Heart right ventricle (tissue), 16 donors: ENCODE measurements around the gene TMEM181. TPM values are rescaled to one million over a fixed set of nuclear protein-coding genes. Genes with fewer than 3 reads are reported as not detected.

ENCODE experiments used
- ATAC-seq, 8 donors: fragments of 200-7000 bp; cut with Tn5 transposase; one replicate each; pipeline ENCODE4 v1.9.1; 2020; ENCODE audit warnings: mild to moderate bottlenecking in 8 of 8, moderate library complexity in 8 of 8, moderate number of reproducible peaks in 1 of 8
- DNase-seq, 2 donors: peaks; one replicate each; pipeline ENCODE4 v3.0.0-alpha.2; 2020
- H3K27ac ChIP-seq, 10 donors: fragments of 200-600 bp; sonication (generic) in 2 of 10; one replicate each; pipeline versions ENCODE4 v1.5.0 to v1.8.0; 2020 to 2022; ENCODE audit warnings: mild to moderate bottlenecking in 3 of 10
- H3K27me3 ChIP-seq, 7 donors: fragments of 200-600 bp; one replicate each; pipeline ENCODE4 v1.8.0; 2021 to 2022; ENCODE audit warnings: mild to moderate bottlenecking in 2 of 7
- H3K36me3 ChIP-seq, 9 donors: fragments of 200-600 bp; sonication (generic) in 1 of 9; one replicate each; pipeline versions ENCODE4 v1.5.0 to v1.8.0; 2020 to 2022; ENCODE audit warnings: mild to moderate bottlenecking in 2 of 9
- H3K4me1 ChIP-seq, 9 donors: fragments of 200-600 bp; sonication (generic) in 1 of 9; one replicate each; pipeline versions ENCODE4 v1.5.0 to v1.8.0; 2020 to 2022; ENCODE audit warnings: mild to moderate bottlenecking in 4 of 9
- H3K4me3 ChIP-seq, 10 donors: fragments of 200-600 bp; sonication (generic) in 2 of 10; one replicate each; pipeline versions ENCODE4 v1.5.0 to v1.8.0; 2020 to 2022; ENCODE audit warnings: mild to moderate bottlenecking in 7 of 10, moderate library complexity in 2 of 10
- H3K9me3 ChIP-seq, 11 donors: fragments of 200-600 bp in 10 of 11; sonication (generic) in 2 of 11; one replicate each; pipeline versions ENCODE4 v1.5.0 to v1.8.0; 2013 to 2022; ENCODE audit warnings: mild to moderate bottlenecking in 2 of 11, control low read depth in 1 of 11, moderate library complexity in 1 of 11
- WGBS, 2 donors: extraction: QIAGEN DNeasy Blood & Tissue Kit; methylation state at CpG; one replicate each; pipeline ENCODE4 v1.1.7; 2013; ENCODE audit warnings: inconsistent platforms in 1 of 2; 5-methylcytosine and 5-hydroxymethylcytosine counted together
- intact Hi-C, 10 donors: fragments of 100-400 bp; cut with DNase I; formaldehyde crosslinking; loops; one replicate each; pipeline versions ENCODE4 v1.11.1 to v1.14.2; 2022
- polyA plus RNA-seq, 2 donors: library from polyadenylated mRNA; stranded (reverse); fragments of 200-250 nt; gene quantifications; one replicate each; pipeline ENCODE4 v1.2.3, GENCODE V29; 2013
- total RNA-seq, 10 donors: library from RNA; stranded (reverse); fragmentation: NEBNext Ultra II Directional in 3 of 10; extraction: Animal tissue kit (Norgen Biotek cat#: 25700) in 3 of 10; gene quantifications; one replicate each; pipeline versions ENCODE4 v1.2.1 to v1.2.4, GENCODE V29; 2021 to 2023
- TF ChIP-seq, protein P1 (sequence below), 9 donors: fragments of 200-600 bp; sonication (generic) in 2 of 9; IDR thresholded peaks; one replicate each; pipeline versions ENCODE4 v1.5.0 to v1.8.0; 2021 to 2022; ENCODE audit warnings: antibody characterized with exemption in 9 of 9, mild to moderate bottlenecking in 5 of 9, moderate library complexity in 1 of 9
- donor health status: Arrhythmogenic right ventricular cardiomyopathy.
- donor health status: ischemic (EF 13 %, LVEDD 7.1; RV severe dilation, severe dysfunction).
- donor health status: healthy with polysubstance abuse.
- donor health status: DM: no; HTN: yes; CAD: no.
- donor health status: DM: no; HTN: no; CAD: no.
- donor health status: ischemic (EF 25% LVEDD 6.9; RV normal size, moderate dysfunction).
- donor health status: ischemic (EF 25% LVEDD 5.7; RV mildly dilated, moderate dysfunction).
- donor health status: healthy.
- donor health status: DM: yes; HTN: yes; CAD: no.
- donor health status: Ischemic cardiomyopathy.
- donor health status: ischemic (EF 35%, LVEDD 5.7; RV mildly dilated, moderate dysfunction).
- donor health status: nonischemic (EF 11% LVEDD 7.7; RV severe dilation, severe dysfunction).
- donor health status: DM: yes; HTN: yes; CAD: no.
- donor health status: PGD.
- donor health status: ischemic (EF 29% LVEDD 5.4; RV normal size, mild dysfunction).
- donor health status: nonischemic (EF 23%, LVEDD 6.1; RV moderate dilation, normal function).

Gene TMEM181
- total and polyA plus RNA-seq, 12 donors = 5.9 to 13.4 (median 9.6) TPM

DNA sequence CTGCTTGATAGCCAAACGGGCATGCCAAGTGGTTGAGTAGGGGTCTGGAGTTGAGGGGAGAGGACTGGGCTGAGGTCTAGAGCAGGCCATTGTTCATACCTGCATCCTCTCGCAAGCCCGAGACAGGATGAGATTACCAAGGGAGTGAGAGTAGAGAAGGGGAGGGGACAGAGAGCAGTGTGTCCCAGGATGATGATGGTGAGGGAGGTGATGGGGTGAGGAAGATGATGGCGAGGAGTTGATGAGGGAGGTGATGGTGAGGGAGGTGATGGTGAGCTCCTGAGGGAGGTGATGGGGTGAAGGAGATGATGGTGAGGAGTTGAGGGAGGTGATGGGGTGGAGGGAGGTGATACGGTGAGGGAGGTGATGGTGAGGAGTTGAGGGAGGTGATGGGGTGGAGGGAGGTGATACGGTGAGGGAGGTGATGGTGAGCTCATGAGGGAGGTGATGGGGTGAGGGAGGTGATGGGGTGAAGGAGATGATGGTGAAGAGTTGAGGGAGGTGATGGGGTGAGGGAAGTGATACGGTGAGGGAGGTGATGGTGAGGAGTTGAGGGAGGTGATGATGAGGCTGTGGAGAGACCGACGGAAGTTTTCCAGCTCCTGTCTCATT lies 6.4 kb downstream of the TMEM181 start:
- Histone ChIP-seq H3K9me3 (no peaks in the 10 kb centered on the region), H3K36me3 (peaks cover 0 to 8% (median 0%) of the 10 kb centered on the region in 9 donors), H3K4me3 (no peak overlapping the region), H3K27ac (no peak overlapping the region), H3K4me1 (peaks cover under 1 to 38% (median 7%) of the 10 kb centered on the region in 9 donors), H3K27me3 (no peaks in the 10 kb centered on the region)
- intact Hi-C loops = no loop called here
- 94 to 98% methylated on average over 9 of the region's 9 CpGs for WGBS, 2 donors
- DNase-seq (no peak), ATAC-seq (no peak)
- TF ChIP-seq, protein P1, sequence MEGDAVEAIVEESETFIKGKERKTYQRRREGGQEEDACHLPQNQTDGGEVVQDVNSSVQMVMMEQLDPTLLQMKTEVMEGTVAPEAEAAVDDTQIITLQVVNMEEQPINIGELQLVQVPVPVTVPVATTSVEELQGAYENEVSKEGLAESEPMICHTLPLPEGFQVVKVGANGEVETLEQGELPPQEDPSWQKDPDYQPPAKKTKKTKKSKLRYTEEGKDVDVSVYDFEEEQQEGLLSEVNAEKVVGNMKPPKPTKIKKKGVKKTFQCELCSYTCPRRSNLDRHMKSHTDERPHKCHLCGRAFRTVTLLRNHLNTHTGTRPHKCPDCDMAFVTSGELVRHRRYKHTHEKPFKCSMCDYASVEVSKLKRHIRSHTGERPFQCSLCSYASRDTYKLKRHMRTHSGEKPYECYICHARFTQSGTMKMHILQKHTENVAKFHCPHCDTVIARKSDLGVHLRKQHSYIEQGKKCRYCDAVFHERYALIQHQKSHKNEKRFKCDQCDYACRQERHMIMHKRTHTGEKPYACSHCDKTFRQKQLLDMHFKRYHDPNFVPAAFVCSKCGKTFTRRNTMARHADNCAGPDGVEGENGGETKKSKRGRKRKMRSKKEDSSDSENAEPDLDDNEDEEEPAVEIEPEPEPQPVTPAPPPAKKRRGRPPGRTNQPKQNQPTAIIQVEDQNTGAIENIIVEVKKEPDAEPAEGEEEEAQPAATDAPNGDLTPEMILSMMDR (IDR thresholded peaks at IDR 0.05) = no peak

DNA sequence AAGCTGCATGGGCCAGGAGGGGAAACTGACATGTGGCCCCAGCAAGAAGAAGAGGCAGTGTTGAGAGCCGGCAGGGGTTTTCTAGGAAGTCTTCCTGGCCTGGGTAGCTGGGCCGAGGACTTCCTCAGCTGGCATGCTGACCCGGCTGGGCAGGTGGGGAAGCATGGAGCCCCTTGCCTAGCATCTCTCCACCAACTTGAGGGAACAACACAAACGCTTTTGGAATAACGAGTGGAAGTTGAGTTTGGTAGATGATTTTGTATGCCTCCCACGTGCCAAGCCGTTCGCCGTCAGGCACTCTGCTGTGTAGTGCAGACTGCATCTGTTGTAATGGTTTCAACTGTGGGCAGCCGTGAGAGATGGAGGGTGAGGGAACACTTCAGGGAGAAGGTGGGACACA lies 7.3 kb downstream of the TMEM181 start:
- TF ChIP-seq, protein P1 (IDR thresholded peaks at IDR 0.05) = no peak
- WGBS, 2 donors = 91 to 92% methylated on average over 10 of the region's 10 CpGs
- Histone ChIP-seq H3K9me3 (no peaks in the 10 kb centered on the region), H3K4me3 (no peak overlapping the region), H3K36me3 (peaks cover 0 to 14% (median 0%) of the 10 kb centered on the region in 9 donors), H3K27me3 (no peaks in the 10 kb centered on the region), H3K27ac (peak overlapping the region in 1 of 10 donors; percentile 55), H3K4me1 (peaks cover 0 to 38% (median under 1%) of the 10 kb centered on the region in 9 donors)
- ATAC-seq (no peak), DNase-seq (no peak)
- intact Hi-C loops = no loop called here

DNA sequence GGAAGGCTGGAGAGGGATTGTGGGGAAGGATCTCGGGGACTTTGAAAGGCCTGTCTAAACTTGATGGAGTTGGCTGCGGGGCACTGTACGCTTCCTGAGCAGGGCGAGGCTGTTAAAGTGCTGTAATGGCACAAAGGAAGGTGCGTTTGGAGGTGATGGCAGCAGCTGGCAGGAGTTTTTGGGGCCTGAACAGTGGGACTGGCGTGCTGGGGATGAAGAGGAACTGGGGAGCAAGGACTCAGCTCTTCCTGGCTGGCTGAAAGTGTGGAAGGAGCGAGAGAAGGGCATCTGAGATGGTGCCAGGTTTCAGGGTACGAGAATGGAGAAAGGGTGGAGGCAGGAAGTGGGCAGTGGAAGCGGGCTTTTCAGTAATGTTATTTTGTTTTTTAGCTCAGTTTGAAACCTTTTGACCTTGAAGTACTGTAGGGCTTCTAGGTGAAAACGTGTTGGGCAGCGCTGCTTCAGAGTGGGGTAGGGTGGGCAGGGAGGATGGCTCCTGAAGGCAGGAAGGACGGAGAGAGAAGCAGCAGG lies 8.0 kb downstream of the TMEM181 start:
- H3K9me3 ChIP-seq = no peaks in the 10 kb centered on the region
- H3K4me1 ChIP-seq = peaks cover 0 to 37% (median 0%) of the 10 kb centered on the region in 9 donors
- H3K36me3 ChIP-seq = peaks cover 0 to 19% (median 0%) of the 10 kb centered on the region in 9 donors
- TF ChIP-seq, protein P1 (IDR thresholded peaks at IDR 0.05) = no peak
- H3K27ac ChIP-seq = peak overlapping the region in 1 of 10 donors; percentile 55
- no peak for DNase-seq
- 86 to 88% methylated on average over 12 of the region's 12 CpGs for WGBS, 2 donors
- H3K27me3 ChIP-seq = no peaks in the 10 kb centered on the region
- intact Hi-C loops = no loop called here
- no peak for ATAC-seq
- H3K4me3 ChIP-seq = no peak overlapping the region

DNA sequence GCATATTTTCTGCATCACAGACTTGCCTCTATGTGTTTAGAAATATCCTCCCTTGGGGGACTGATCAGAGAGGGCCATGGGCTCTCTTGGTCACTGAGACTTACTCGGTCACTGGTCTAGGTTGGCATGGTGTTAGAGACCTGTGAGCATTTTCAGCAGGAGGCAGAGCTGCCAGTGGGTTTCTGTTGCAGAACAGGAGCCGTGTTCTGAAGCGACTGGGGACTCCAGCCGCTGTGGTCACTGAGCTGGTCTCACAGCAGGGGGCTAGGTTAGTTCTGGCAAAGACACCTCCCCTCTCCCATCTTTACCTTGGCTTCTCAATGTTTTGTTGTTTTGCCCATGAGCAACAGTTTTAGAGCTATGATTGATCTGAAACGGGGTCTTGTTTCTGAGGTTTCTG lies 8.7 kb downstream of the TMEM181 start:
- DNase-seq (no peak), ATAC-seq (no peak)
- Histone ChIP-seq H3K4me1 (peaks cover 0 to 30% (median 0%) of the 10 kb centered on the region in 9 donors), H3K27ac (peak overlapping the region in 1 of 10 donors; percentile 55), H3K27me3 (no peaks in the 10 kb centered on the region), H3K9me3 (no peaks in the 10 kb centered on the region), H3K4me3 (no peak overlapping the region), H3K36me3 (peaks cover 0 to 25% (median 0%) of the 10 kb centered on the region in 9 donors)
- intact Hi-C loops = no loop called here
- WGBS, 2 donors = 94 to 97% methylated on average over 5 of the region's 5 CpGs
- TF ChIP-seq, protein P1 (IDR thresholded peaks at IDR 0.05) = no peak
